K562 (cell line): ENCODE measurements around the gene USH2A. TPM values are rescaled to one million over a fixed set of nuclear protein-coding genes. Genes with fewer than 3 reads are reported as not detected.

Experiments
- ATAC-seq: fragments of 200-7000 bp; cut with Tn5 transposase; 3 replicates; pipeline ENCODE4 v1.9.1; 2020; ENCODE audit warnings: moderate library complexity
- BruUV-seq: library from RNA; stranded (reverse); fragments of 400-500 nt; replicated peaks from 2 replicates; lab custom pipeline; 2021; lab: Mats Ljungman, UMichigan
- CTCF ChIA-PET: fragments of 300-600 bp; formaldehyde crosslinking; extraction: SDS; loops from one replicate; lab custom pipeline; 2021; ENCODE audit warnings: low intra/inter-chr PET ratio; lab: Yijun Ruan, JAX
- POLR2A ChIA-PET: fragments of 300-600, 350-650 bp; sonication (Branson Sonifier 250); formaldehyde crosslinking; extraction: SDS; loops from one replicate; lab custom pipeline; 2021; ENCODE audit warnings: antibody characterized with exemption, inconsistent platforms; lab: Yijun Ruan, JAX
- DNase-seq, 4 experiments: peaks; one replicate each; pipeline versions ENCODE4 v3.0.0 to v3.0.0-alpha.2; 2011 to 2018; ENCODE audit warnings: low spot score in 3 of 4, mixed read lengths in 3 of 4; ENCODE audit errors: extremely low read depth in 1 of 4
- FAIRE-seq: peaks from 2 replicates; lab custom pipeline; 2011; peaks lifted over from hg19 to GRCh38; lab: Jason Lieb, UNC
- H2AFZ ChIP-seq: 2 replicates; pipeline ENCODE4 v1.6.0; 2011; ENCODE audit warnings: low read depth, low read length, control low read depth, inconsistent platforms
- H3K27ac ChIP-seq: fragments of 200-600 bp; 3 replicates; pipeline ENCODE4 v1.8.0; 2011; ENCODE audit warnings: low read depth, mild to moderate bottlenecking, control low read depth, inconsistent platforms, low read length, moderate library complexity, mixed read lengths; ENCODE audit errors: extremely low read depth
- H3K27me3 ChIP-seq, 2 experiments: fragments of 300-600 bp in 1 of 2; 2 replicates in 1 of 2; 3 replicates in 1 of 2; pipeline versions ENCODE4 v1.6.0 to v1.8.0; 2011; ENCODE audit warnings: inconsistent platforms in 2 of 2, low read length in 2 of 2, mild to moderate bottlenecking in 1 of 2, mixed read lengths in 1 of 2, moderate library complexity in 1 of 2; ENCODE audit not compliant: control insufficient read depth in 2 of 2, insufficient read depth in 2 of 2
- H3K36me3 ChIP-seq: fragments of 300-600 bp; 3 replicates; pipeline ENCODE4 v1.8.0; 2011; ENCODE audit warnings: mild to moderate bottlenecking, low read length, inconsistent platforms; ENCODE audit not compliant: control insufficient read depth, insufficient read depth
- H3K4me1 ChIP-seq, 2 experiments: fragments of 200-600 bp in 1 of 2; replicated peaks in 1 of 2; 2 replicates in 1 of 2; 3 replicates in 1 of 2; pipeline versions ENCODE4 v1.5.1 to v1.8.0; 2011; ENCODE audit warnings: inconsistent platforms in 2 of 2, low read length in 2 of 2, mild to moderate bottlenecking in 1 of 2, mixed read lengths in 1 of 2, moderate library complexity in 1 of 2; ENCODE audit not compliant: control insufficient read depth in 2 of 2, insufficient read depth in 2 of 2
- H3K4me2 ChIP-seq: 2 replicates; pipeline ENCODE4 v1.6.1; 2011; ENCODE audit warnings: low read length, control low read depth, inconsistent platforms, mixed read lengths; ENCODE audit not compliant: insufficient read depth
- H3K4me3 ChIP-seq: fragments of 200-600 bp; sonication (generic), shearing (Covaris generic); 2 replicates; pipeline ENCODE4 v1.5.1; 2016; ENCODE audit warnings: control low read depth, inconsistent platforms
- H3K79me2 ChIP-seq: fragments of 200-600 bp; 3 replicates; pipeline ENCODE4 v1.8.0; 2011; ENCODE audit warnings: low read length, inconsistent platforms; ENCODE audit not compliant: control insufficient read depth, insufficient read depth
- H3K9ac ChIP-seq, 2 experiments: 2 replicates each; pipeline versions ENCODE4 v1.6.0 to v1.6.1; 2011; ENCODE audit warnings: low read depth in 2 of 2, low read length in 2 of 2, control low read depth in 1 of 2, inconsistent platforms in 1 of 2, mild to moderate bottlenecking in 1 of 2, mixed read lengths in 1 of 2; ENCODE audit not compliant: insufficient read depth in 1 of 2
- H3K9me1 ChIP-seq: one replicate; pipeline ENCODE4 v1.6.0; 2011; ENCODE audit warnings: inconsistent platforms, mild to moderate bottlenecking, low read length, moderate library complexity; ENCODE audit not compliant: control insufficient read depth, insufficient read depth
- H3K9me3 ChIP-seq: replicated peaks from 2 replicates; pipeline ENCODE4 v1.5.1; 2011; ENCODE audit warnings: low read depth, low read length, inconsistent platforms; ENCODE audit not compliant: control insufficient read depth, insufficient read depth
- H4K20me1 ChIP-seq: replicated peaks from 2 replicates; pipeline ENCODE4 v1.6.1; 2011; ENCODE audit warnings: low read length, inconsistent platforms, mixed read lengths; ENCODE audit not compliant: control insufficient read depth, insufficient read depth
- FOXP4 ChIP-seq: sonication (generic); formaldehyde crosslinking; IDR thresholded peaks from 2 replicates; pipeline ENCODE4 v1.8.0; 2022; ENCODE audit warnings: mild to moderate bottlenecking, missing genetic modification reagents, borderline replicate concordance
- MBD2 ChIP-seq: sonication (generic); IDR thresholded peaks from 2 replicates; pipeline ENCODE4 v1.6.1; 2016; ENCODE audit warnings: low read depth, borderline replicate concordance
- ZBTB26 ChIP-seq: fragments of 450-650 bp; formaldehyde crosslinking; IDR thresholded peaks from 2 replicates; pipeline ENCODE4 v1.4.0; 2022; ENCODE audit warnings: missing genetic modification characterization
- WGBS: fragments of 100-300 bp; shearing (Covaris generic); methylation state at CpG from one replicate; pipeline ENCODE4 v1.1.6; 2016; ENCODE audit warnings: low coverage, mixed read lengths; ENCODE audit not compliant: insufficient coverage; ENCODE audit errors: missing lambda C conversion rate; 5-methylcytosine and 5-hydroxymethylcytosine counted together
- in situ Hi-C: fragments of 300-500 bp; cut with MboI; formaldehyde crosslinking; loops from 4 replicates; pipeline ENCODE4 v1.15.0; 2018; ENCODE audit warnings: inconsistent platforms, mixed read lengths
- intact Hi-C: fragments of 100-400 bp; cut with micrococcal nuclease; formaldehyde crosslinking; loops from 2 replicates; pipeline ENCODE4 v1.14.2; 2022
- polyA plus RNA-seq, 8 experiments: library from polyadenylated mRNA; depleted of rRNA in 4 of 8; stranded (reverse) in 5 of 8; unstranded in 3 of 8; fragments of >200 nt; fragmentation: Nextera tagmentation in 2 of 8; fragmentation: Illumina TruSeq in 1 of 8; extraction: Ambion mirVana in 2 of 8; extraction: Trizol in 1 of 8; gene quantifications; 2 replicates each; pipeline versions ENCODE4 v1.2.1 to v1.2.3, GENCODE V29; 2011 to 2014; ENCODE audit warnings: inconsistent platforms in 1 of 8, missing spikeins in 1 of 8
- total RNA-seq, 7 experiments: library from RNA; depleted of rRNA in 6 of 7; stranded (reverse); fragments of >200 nt in 6 of 7; fragmentation: Illumina TruSeq in 2 of 7; extraction: Trizol in 2 of 7; gene quantifications; 2 replicates each; pipeline versions ENCODE4 v1.2.1 to v1.2.3, GENCODE V29; 2011 to 2021; ENCODE audit warnings: low replicate concordance in 1 of 7

USH2A gene
- total and polyA plus RNA-seq, 9 of the 15 experiments (the other 6 are each of a cell fraction or from before 2014, with no cell fraction given), result under 0.01 TPM; not detected in 7

GRCh38 chr1:215872658-215873057 is 550.6 kb downstream of the USH2A start:
- intact Hi-C loops (no loop called here), in situ Hi-C loops (no loop called here)
- 0% methylated on average over 3 of the region's 3 CpGs for WGBS
- no peaks in the 10 kb centered on the region for H4K20me1 ChIP-seq
- no peak overlapping the region for H3K9ac ChIP-seq
- no TSS peak for BruUV-seq
- no peaks in the 10 kb centered on the region for H3K79me2 ChIP-seq
- H3K36me3 ChIP-seq, result no peaks in the 10 kb centered on the region
- ATAC-seq, result no peak
- H3K9me1 ChIP-seq, result no peaks in the 10 kb centered on the region
- POLR2A ChIA-PET, result no interaction called here
- no peak overlapping the region for H3K4me2 ChIP-seq
- no peak overlapping the region for H3K4me3 ChIP-seq
- no peaks in the 10 kb centered on the region for H3K9me3 ChIP-seq
- H3K27me3 ChIP-seq, result no peaks in the 10 kb centered on the region
- no peak overlapping the region for H2AFZ ChIP-seq
- H3K27ac ChIP-seq, result no peak overlapping the region
- no peak for TF ChIP-seq ZBTB26 (CRISPR knock-in tag)
- TF ChIP-seq MBD2, result no peak
- TF ChIP-seq FOXP4 (CRISPR knock-in tag), result no peak
- TF ChIP-seq, all 486 proteins: peak for 0
- no peaks in the 10 kb centered on the region for H3K4me1 ChIP-seq
- FAIRE-seq, result no peak
- CTCF ChIA-PET, result no interaction called here
- no peak for DNase-seq
